HEK293T (cell line): ENCODE measurements around the gene TMC4.

Experiments used
- BHLHE40 ChIP-seq: fragments of 450-650 bp; IDR thresholded peaks from 2 replicates; pipeline ENCODE4 v1.6.1; 2016; ENCODE audit warnings: mild to moderate bottlenecking, moderate library complexity, borderline replicate concordance
- ELF4 ChIP-seq: fragments of 450-650 bp; IDR thresholded peaks from 2 replicates; pipeline ENCODE4 v1.6.1; 2017; ENCODE audit warnings: antibody characterized with exemption
- FOXA1 ChIP-seq: fragments of 450-650 bp; IDR thresholded peaks from 2 replicates; pipeline ENCODE4 v1.6.1; 2016; ENCODE audit warnings: mild to moderate bottlenecking
- FOXM1 ChIP-seq: fragments of 450-650 bp; IDR thresholded peaks from 2 replicates; pipeline ENCODE4 v1.6.1; 2017; ENCODE audit warnings: mild to moderate bottlenecking, borderline replicate concordance
- HDGF ChIP-seq: fragments of 450-650 bp; IDR thresholded peaks from 2 replicates; pipeline ENCODE4 v1.6.1; 2017; ENCODE audit warnings: antibody characterized with exemption, borderline replicate concordance
- LEF1 ChIP-seq: fragments of 450-650 bp; IDR thresholded peaks from 2 replicates; pipeline ENCODE4 v1.6.1; 2017; ENCODE audit warnings: mild to moderate bottlenecking, borderline replicate concordance
- NFRKB ChIP-seq: fragments of 450-650 bp; IDR thresholded peaks from 2 replicates; pipeline ENCODE4 v1.6.1; 2016; ENCODE audit warnings: mild to moderate bottlenecking, moderate library complexity
- SP1 ChIP-seq: fragments of 450-650 bp; IDR thresholded peaks from 2 replicates; pipeline ENCODE4 v1.6.1; 2017
- TARDBP ChIP-seq: fragments of 450-650 bp; IDR thresholded peaks from 2 replicates; pipeline ENCODE4 v1.6.1; 2016
- ZNF384 ChIP-seq: fragments of 450-650 bp; IDR thresholded peaks from 2 replicates; pipeline ENCODE4 v1.6.1; 2016
- TF ChIP-seq, protein P1 (sequence below): fragments of 450-650 bp; IDR thresholded peaks from 2 replicates; pipeline ENCODE4 v1.6.1; 2016

DNA sequence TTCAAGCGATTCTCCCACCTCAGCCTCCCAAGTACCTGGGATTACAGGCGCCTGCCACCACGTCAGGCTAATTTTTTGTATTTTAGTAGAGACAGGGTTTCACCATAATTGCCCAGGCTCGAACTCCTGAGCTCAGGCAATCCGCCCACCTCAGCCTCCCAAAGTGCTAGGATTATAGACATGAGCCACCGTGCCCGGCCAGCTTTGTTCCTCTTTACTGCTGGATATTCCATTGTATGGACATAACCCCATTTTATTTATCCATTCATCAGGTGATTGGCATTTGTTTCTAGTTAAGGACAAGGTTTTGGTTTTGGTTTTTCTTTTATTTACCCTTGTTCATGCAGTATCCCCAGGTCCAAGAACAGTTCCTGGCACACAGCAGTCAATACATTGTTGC is 23.6 kb upstream of the TMC4 start:
- TF ChIP-seq, protein P1, sequence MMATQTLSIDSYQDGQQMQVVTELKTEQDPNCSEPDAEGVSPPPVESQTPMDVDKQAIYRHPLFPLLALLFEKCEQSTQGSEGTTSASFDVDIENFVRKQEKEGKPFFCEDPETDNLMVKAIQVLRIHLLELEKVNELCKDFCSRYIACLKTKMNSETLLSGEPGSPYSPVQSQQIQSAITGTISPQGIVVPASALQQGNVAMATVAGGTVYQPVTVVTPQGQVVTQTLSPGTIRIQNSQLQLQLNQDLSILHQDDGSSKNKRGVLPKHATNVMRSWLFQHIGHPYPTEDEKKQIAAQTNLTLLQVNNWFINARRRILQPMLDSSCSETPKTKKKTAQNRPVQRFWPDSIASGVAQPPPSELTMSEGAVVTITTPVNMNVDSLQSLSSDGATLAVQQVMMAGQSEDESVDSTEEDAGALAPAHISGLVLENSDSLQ = no peak
- TF ChIP-seq FOXA1 (no peak), HDGF (no peak), TARDBP (no peak), BHLHE40 (no peak), LEF1 (no peak), ZNF384 (no peak), SP1 (no peak), NFRKB (no peak), FOXM1 (no peak), ELF4 (no peak)
